GM12891 (cell line): ENCODE data around the gene PLA1A.

Experiments
- POLR2A ChIP-seq: IDR thresholded peaks from 2 replicates; pipeline ENCODE4 v1.6.1; 2011; ENCODE audit warnings: low read depth, low read length, control low read depth
- POLR2AphosphoS5 ChIP-seq: IDR thresholded peaks from 2 replicates; pipeline ENCODE4 v1.6.1; 2011; ENCODE audit warnings: low read depth, low read length, control low read depth
- TAF1 ChIP-seq: IDR thresholded peaks from 2 replicates; pipeline ENCODE4 v1.6.1; 2011; ENCODE audit warnings: low read depth, low read length, control low read depth

GRCh38 chr3:119636249-119636648, 38.6 kb downstream of the PLA1A start:
- TF ChIP-seq POLR2A (no peak), POLR2AphosphoS5 (no peak), TAF1 (no peak)
